Measurements from ENCODE around the gene EEIG2.

GRCh38 chr1:108565512-108565911 lies 5.6 kb downstream of the EEIG2 start:
- TF ChIP-seq CTCF (IDR thresholded peaks at IDR 0.05) (no peak), EP300 (IDR thresholded peaks at IDR 0.05) (no peak), POLR2A (IDR thresholded peaks at IDR 0.05) (no peak)
